Keratinocyte (primary cell): Measurements from ENCODE around the gene PPP4R4. TPM values are rescaled to one million over a fixed set of nuclear protein-coding genes. Genes with fewer than 3 reads are reported as not detected.

Experiments
- DNase-seq: peaks from one replicate; pipeline ENCODE4 v3.0.0-alpha.2; 2011; ENCODE audit warnings: low read depth, missing footprints, low spot score
- FAIRE-seq: peaks from 2 replicates; lab custom pipeline; 2011; peaks lifted over from hg19 to GRCh38; lab: Jason Lieb, UNC
- H2AFZ ChIP-seq: 2 replicates; pipeline ENCODE4 v1.6.0; 2012; ENCODE audit warnings: low read length, control low read depth, inconsistent platforms; ENCODE audit not compliant: control insufficient read depth
- H3K27ac ChIP-seq: 2 replicates; pipeline ENCODE4 v1.5.1; 2011; ENCODE audit warnings: low read length; ENCODE audit not compliant: control insufficient read depth, insufficient read depth
- H3K27me3 ChIP-seq: 3 replicates; pipeline ENCODE4 v1.6.0; 2011; ENCODE audit warnings: low read length; ENCODE audit not compliant: control insufficient read depth, insufficient read depth; ENCODE audit errors: extremely low read depth
- H3K36me3 ChIP-seq, 2 experiments: 2 replicates in 1 of 2; 3 replicates in 1 of 2; pipeline ENCODE4 v1.5.1; 2011; ENCODE audit warnings: low read length in 2 of 2, mild to moderate bottlenecking in 1 of 2; ENCODE audit not compliant: control insufficient read depth in 2 of 2, insufficient read depth in 2 of 2; ENCODE audit errors: extremely low read depth in 1 of 2
- H3K4me1 ChIP-seq: 3 replicates; pipeline ENCODE4 v1.5.1; 2011; ENCODE audit warnings: low read length; ENCODE audit not compliant: control insufficient read depth, insufficient read depth; ENCODE audit errors: extremely low read depth
- H3K4me2 ChIP-seq: 3 replicates; pipeline ENCODE4 v1.6.0; 2011; ENCODE audit warnings: low read depth, low read length; ENCODE audit not compliant: control insufficient read depth, insufficient read depth; ENCODE audit errors: extremely low read depth
- H3K4me3 ChIP-seq, 3 experiments: fragments of 200-600 bp in 1 of 3; sonication (generic) in 1 of 3; 2 replicates in 2 of 3; 3 replicates in 1 of 3; pipeline ENCODE4 v1.5.1; 2011 to 2016; ENCODE audit warnings: low read length in 3 of 3, mild to moderate bottlenecking in 3 of 3, control low read depth in 2 of 3, inconsistent platforms in 1 of 3, low read depth in 1 of 3, mixed read lengths in 1 of 3, mixed run types in 1 of 3, moderate library complexity in 1 of 3; ENCODE audit not compliant: control insufficient read depth in 2 of 3, insufficient read depth in 2 of 3; ENCODE audit errors: extremely low read depth in 1 of 3
- H3K79me2 ChIP-seq: 2 replicates; pipeline ENCODE4 v1.6.0; 2012; ENCODE audit warnings: low read length; ENCODE audit not compliant: control insufficient read depth, insufficient read depth
- H3K9ac ChIP-seq: 3 replicates; pipeline ENCODE4 v1.6.0; 2011; ENCODE audit warnings: low read length; ENCODE audit not compliant: control insufficient read depth, insufficient read depth; ENCODE audit errors: extremely low read depth
- H3K9me1 ChIP-seq: 3 replicates; pipeline ENCODE4 v1.6.0; 2011; ENCODE audit warnings: low read length; ENCODE audit not compliant: control insufficient read depth, insufficient read depth; ENCODE audit errors: extremely low read depth
- H3K9me3 ChIP-seq: 2 replicates; pipeline ENCODE4 v1.5.1; 2012; ENCODE audit warnings: low read depth, low read length; ENCODE audit not compliant: control insufficient read depth
- H4K20me1 ChIP-seq: 3 replicates; pipeline ENCODE4 v1.6.0; 2011; ENCODE audit warnings: low read length; ENCODE audit not compliant: control insufficient read depth, insufficient read depth; ENCODE audit errors: extremely low read depth
- CTCF ChIP-seq, 3 experiments: IDR thresholded peaks in 1 of 3; conservative IDR thresholded peaks in 1 of 3; optimal IDR thresholded peaks in 1 of 3; 2 replicates in 2 of 3; 3 replicates in 1 of 3; pipeline versions ENCODE3 to v1.5.1; 2011; ENCODE audit warnings: low read length in 3 of 3, mild to moderate bottlenecking in 3 of 3, moderate library complexity in 2 of 3, control low read depth in 1 of 3, inconsistent platforms in 1 of 3; ENCODE audit not compliant: insufficient read depth in 2 of 3; ENCODE audit errors: extremely low read depth in 1 of 3
- EZH2 ChIP-seq: IDR thresholded peaks from one replicate; pipeline ENCODE4 v1.6.1; 2012; ENCODE audit warnings: inconsistent platforms, mild to moderate bottlenecking, low read length, moderate library complexity
- dilution Hi-C: fragments of 300-500 bp; cut with MboI; formaldehyde crosslinking; loops from one replicate; pipeline ENCODE4 v1.7.0; 2020; ENCODE audit warnings: low sequenced_read_pairs; ENCODE audit not compliant: extremely low pct_ligation_motif_present
- polyA plus RNA-seq, 5 experiments: library from polyadenylated mRNA; depleted of rRNA in 3 of 5; stranded (reverse) in 3 of 5; stranded (forward) in 1 of 5; unstranded in 1 of 5; fragments of >200 nt; gene quantifications; 1 replicate in 1 of 5; 2 replicates in 3 of 5; 3 replicates in 1 of 5; pipeline versions ENCODE4 v1.2.1 to v1.2.3, GENCODE V29; 2011 to 2012; ENCODE audit warnings: missing spikeins in 2 of 5, low read depth in 1 of 5, low replicate concordance in 1 of 5

PPP4R4 gene
- polyA plus RNA-seq, 1 donor (not counting 4 experiments of a cell fraction or from before 2014, with no cell fraction given): 9.0 TPM

GRCh38 chr14:94161058-94161457 is 13.1 kb upstream of the PPP4R4 start:
- H3K4me3 ChIP-seq: no peak overlapping the region
- no peak overlapping the region for H3K4me2 ChIP-seq
- dilution Hi-C loops: no loop called here

GRCh38 chr14:94161981-94162380 is 12.1 kb upstream of the PPP4R4 start:
- FAIRE-seq (no peak), DNase-seq (no peak)
- dilution Hi-C loops: no loop called here

More at GRCh38 chr14:94161058-94161457, 13.1 kb upstream of the PPP4R4 start:
- Histone ChIP-seq H4K20me1 (no peaks in the 10 kb centered on the region), H3K9me3 (no peaks in the 10 kb centered on the region), H3K9ac (no peak overlapping the region), H3K4me1 (no peaks in the 10 kb centered on the region), H2AFZ (no peak overlapping the region), H3K9me1 (no peaks in the 10 kb centered on the region), H3K27ac (no peak overlapping the region), H3K27me3 (peaks cover 9% of the 10 kb centered on the region), H3K79me2 (no peaks in the 10 kb centered on the region), H3K36me3 (no peaks in the 10 kb centered on the region)
- TF ChIP-seq EZH2: no peak
- no peak for TF ChIP-seq CTCF (optimal IDR thresholded peaks at IDR 0.05 in 1 of 3, IDR thresholded peaks at IDR 0.05 in 1 of 3, conservative IDR thresholded peaks at IDR 0.05 in 1 of 3; ENCODE audit: extremely low read depth in 1 of 3, insufficient read depth in 2 of 3, low read length in 3 of 3)
- DNase-seq: no peak
- FAIRE-seq: no peak

More at GRCh38 chr14:94161981-94162380, 12.1 kb upstream of the PPP4R4 start:
- Histone ChIP-seq H3K36me3 (no peaks in the 10 kb centered on the region), H3K4me2 (no peak overlapping the region), H3K4me3 (no peak overlapping the region), H3K27ac (no peak overlapping the region), H3K9me1 (no peaks in the 10 kb centered on the region), H3K27me3 (peaks cover 9% of the 10 kb centered on the region), H3K9me3 (no peaks in the 10 kb centered on the region), H4K20me1 (no peaks in the 10 kb centered on the region), H3K4me1 (no peaks in the 10 kb centered on the region), H3K79me2 (no peaks in the 10 kb centered on the region), H2AFZ (no peak overlapping the region), H3K9ac (no peak overlapping the region)
- no peak for TF ChIP-seq CTCF (optimal IDR thresholded peaks at IDR 0.05 in 1 of 3, IDR thresholded peaks at IDR 0.05 in 1 of 3, conservative IDR thresholded peaks at IDR 0.05 in 1 of 3; ENCODE audit: extremely low read depth in 1 of 3, insufficient read depth in 2 of 3, low read length in 3 of 3)
- no peak for TF ChIP-seq EZH2
